Measurements from ENCODE around the gene CREM.

GRCh38 chr10:35259769-35260397 is 133.2 kb downstream of the CREM start:
- TF ChIP-seq POLR2AphosphoS5 (IDR thresholded peaks at IDR 0.05; ENCODE audit: low read depth, low read length) = no peak
- no peak for TF ChIP-seq POLR2A (IDR thresholded peaks at IDR 0.05; ENCODE audit: low read depth, low read length)
- TF ChIP-seq SPI1 (IDR thresholded peaks at IDR 0.05; ENCODE audit: low read depth, low read length) = no peak
- TF ChIP-seq TAF1 (IDR thresholded peaks at IDR 0.05; ENCODE audit: low read depth, low read length) = no peak
- no peak for TF ChIP-seq POU2F2 (IDR thresholded peaks at IDR 0.05; ENCODE audit: low read depth, low read length)

All from GM12891 (cell line).